Endothelial cell of umbilical vein (primary cell): ENCODE measurements around the gene PTPRU. TPM values are rescaled to one million over a fixed set of nuclear protein-coding genes. Genes with fewer than 3 reads are reported as not detected.

Source experiments
- BruUV-seq: library from RNA; stranded (reverse); fragments of 400-500 nt; replicated peaks from 2 replicates; lab custom pipeline; 2021; lab: Mats Ljungman, UMichigan
- CTCF ChIA-PET: fragments of 300-600, 350-600 bp; sonication (Branson Sonifier 250); formaldehyde crosslinking; loops from one replicate; lab custom pipeline; 2021; ENCODE audit warnings: antibody characterized with exemption, inconsistent platforms; lab: Charles Lee
- POLR2A ChIA-PET: fragments of 300-600, 350-600 bp; sonication (Branson Sonifier 250); formaldehyde crosslinking; loops from one replicate; lab custom pipeline; 2021; ENCODE audit warnings: antibody characterized with exemption, inconsistent platforms; lab: Charles Lee
- DNase-seq: peaks from one replicate; pipeline ENCODE4 v3.0.0-alpha.2; 2011; ENCODE audit warnings: low read depth, low spot score
- FAIRE-seq: peaks from 2 replicates; lab custom pipeline; 2011; peaks lifted over from hg19 to GRCh38; lab: Jason Lieb, UNC
- H2AFZ ChIP-seq: 2 replicates; pipeline ENCODE4 v1.6.0; 2012; ENCODE audit warnings: low read depth, low read length, control low read depth, inconsistent platforms
- H3K27ac ChIP-seq: 2 replicates; pipeline ENCODE4 v1.5.1; 2011; ENCODE audit warnings: low read depth, mild to moderate bottlenecking, control low read depth, low read length, moderate library complexity; ENCODE audit not compliant: insufficient read depth
- H3K27me3 ChIP-seq, 2 experiments: 2 replicates each; pipeline versions ENCODE4 v1.6.0 to v1.6.1; 2011; ENCODE audit warnings: low read length in 2 of 2, mixed read lengths in 1 of 2; ENCODE audit not compliant: control insufficient read depth in 2 of 2, insufficient read depth in 2 of 2
- H3K36me3 ChIP-seq, 2 experiments: 2 replicates in 1 of 2; 3 replicates in 1 of 2; pipeline ENCODE4 v1.5.1; 2011; ENCODE audit warnings: low read length in 2 of 2, mild to moderate bottlenecking in 1 of 2, moderate library complexity in 1 of 2; ENCODE audit not compliant: control insufficient read depth in 2 of 2, insufficient read depth in 2 of 2; ENCODE audit errors: extremely low read depth in 1 of 2
- H3K4me1 ChIP-seq: 3 replicates; pipeline ENCODE4 v1.5.1; 2011; ENCODE audit warnings: mild to moderate bottlenecking, low read length; ENCODE audit not compliant: control insufficient read depth, insufficient read depth; ENCODE audit errors: extremely low read depth
- H3K4me2 ChIP-seq: 2 replicates; pipeline ENCODE4 v1.6.1; 2011; ENCODE audit warnings: low read length, control low read depth, mixed read lengths; ENCODE audit not compliant: insufficient read depth
- H3K4me3 ChIP-seq, 3 experiments: fragments of 200-600 bp in 1 of 3; sonication (generic), shearing (Covaris generic) in 1 of 3; replicated peaks in 1 of 3; 2 replicates each; pipeline ENCODE4 v1.5.1; 2011 to 2016; ENCODE audit warnings: control low read depth in 3 of 3, low read length in 3 of 3, mild to moderate bottlenecking in 2 of 3, inconsistent platforms in 1 of 3, low read depth in 1 of 3, moderate library complexity in 1 of 3; ENCODE audit not compliant: insufficient read depth in 1 of 3
- H3K79me2 ChIP-seq: 2 replicates; pipeline ENCODE4 v1.6.0; 2012; ENCODE audit warnings: low read length, inconsistent platforms; ENCODE audit not compliant: control insufficient read depth, insufficient read depth
- H3K9ac ChIP-seq: replicated peaks from 2 replicates; pipeline ENCODE3; 2011; ENCODE audit warnings: low read length, control low read depth; ENCODE audit not compliant: insufficient read depth; ENCODE audit errors: extremely low read depth
- H3K9me1 ChIP-seq: replicated peaks from 3 replicates; pipeline ENCODE4 v1.6.0; 2011; ENCODE audit warnings: mild to moderate bottlenecking, low read length; ENCODE audit not compliant: control insufficient read depth, insufficient read depth; ENCODE audit errors: extremely low read depth
- H3K9me3 ChIP-seq: replicated peaks from 2 replicates; pipeline ENCODE4 v1.5.1; 2012; ENCODE audit warnings: low read length, inconsistent platforms; ENCODE audit not compliant: control insufficient read depth, insufficient read depth
- H4K20me1 ChIP-seq: replicated peaks from 2 replicates; pipeline ENCODE3; 2011; ENCODE audit warnings: mild to moderate bottlenecking, low read length; ENCODE audit not compliant: control insufficient read depth, insufficient read depth; ENCODE audit errors: extremely low read depth
- CTCF ChIP-seq, 2 donors: IDR thresholded peaks; 1 replicate in 1 of 2; 2 replicates in 1 of 2; pipeline ENCODE4 v1.5.1; 2011; ENCODE audit warnings: low read length in 2 of 2, mild to moderate bottlenecking in 2 of 2, moderate library complexity in 2 of 2, control low read depth in 1 of 2, inconsistent platforms in 1 of 2, low read depth in 1 of 2; ENCODE audit not compliant: insufficient read depth in 1 of 2; ENCODE audit errors: extremely low read depth in 1 of 2
- EZH2 ChIP-seq: IDR thresholded peaks from 2 replicates; pipeline ENCODE4 v1.6.1; 2012; ENCODE audit warnings: borderline replicate concordance, low read depth, mild to moderate bottlenecking, moderate library complexity, low read length, inconsistent platforms; ENCODE audit not compliant: severe bottlenecking
- FOS ChIP-seq: IDR thresholded peaks from 2 replicates; pipeline ENCODE4 v1.6.1; 2011; ENCODE audit warnings: mild to moderate bottlenecking, low read length, moderate library complexity, borderline replicate concordance; ENCODE audit not compliant: insufficient read depth
- GATA2 ChIP-seq: IDR thresholded peaks from 2 replicates; pipeline ENCODE4 v1.7.0; 2011; ENCODE audit warnings: low read depth, mild to moderate bottlenecking, moderate library complexity, mixed read lengths, low read length; ENCODE audit not compliant: insufficient read length, insufficient read depth
- JUN ChIP-seq: IDR thresholded peaks from 2 replicates; pipeline ENCODE4 v1.6.1; 2011; ENCODE audit warnings: borderline replicate concordance, low read depth; ENCODE audit not compliant: insufficient read length, insufficient read depth
- MAX ChIP-seq: IDR thresholded peaks from 2 replicates; pipeline ENCODE4 v1.6.1; 2011; ENCODE audit not compliant: insufficient read depth, insufficient read length
- MYC ChIP-seq: IDR thresholded peaks from one replicate; pipeline ENCODE4 v1.6.1; 2011; ENCODE audit warnings: mild to moderate bottlenecking, low read depth, low read length
- POLR2A ChIP-seq: IDR thresholded peaks from 2 replicates; pipeline ENCODE4 v1.6.1; 2012; ENCODE audit warnings: low read depth, mild to moderate bottlenecking, control low read depth, low read length
- POLR2AphosphoS5 ChIP-seq: IDR thresholded peaks from 2 replicates; pipeline ENCODE4 v1.6.1; 2012; ENCODE audit warnings: low read depth, mild to moderate bottlenecking, control low read depth, low read length, moderate library complexity; ENCODE audit not compliant: insufficient read depth
- dilution Hi-C: fragments of 300-500 bp; cut with MboI; formaldehyde crosslinking; loops from one replicate; pipeline ENCODE4 v1.15.0; 2019; ENCODE audit warnings: low sequenced_read_pairs; ENCODE audit not compliant: extremely low pct_ligation_motif_present
- intact Hi-C: fragments of 100-400 bp; cut with micrococcal nuclease; formaldehyde crosslinking; loops from one replicate; pipeline ENCODE4 v1.10.0; 2022
- polyA plus RNA-seq, 4 experiments: library from polyadenylated mRNA; depleted of rRNA in 3 of 4; stranded (reverse) in 3 of 4; unstranded in 1 of 4; fragments of >200 nt; gene quantifications; 2 replicates each; pipeline versions ENCODE4 v1.2.1 to v1.2.3, GENCODE V29; 2011 to 2012; ENCODE audit warnings: missing spikeins in 1 of 4
- total RNA-seq: library from RNA; stranded (reverse); gene quantifications from 2 replicates; pipeline ENCODE4 v1.2.3, GENCODE V29; 2021

Gene PTPRU
- total and polyA plus RNA-seq, 2 donors (not counting 3 experiments of a cell fraction or from before 2014, with no cell fraction given): 0.58 to 2.6 TPM

- H2AFZ ChIP-seq: no peak overlapping the region
- H3K27me3 ChIP-seq: peaks cover 2 to 4% of the 10 kb centered on the region in 2 experiments
- no peaks in the 10 kb centered on the region for H3K4me1 ChIP-seq
- intact Hi-C loops: no loop called here
- ChIA-PET POLR2A (no interaction called here), CTCF (interaction anchor here (0.9 to 2.6 kb wide), 7 partner anchors 65 to 1376 kb away, joined by 3 to 17 read pairs (median 6); no protein-coding TSS in a partner anchor)
- no peak for TF ChIP-seq GATA2
- no peak for TF ChIP-seq MYC
- no peak for TF ChIP-seq POLR2AphosphoS5
- no peak for TF ChIP-seq POLR2A
- no peak for TF ChIP-seq JUN
- TF ChIP-seq FOS: no peak
- TF ChIP-seq EZH2: no peak
- TF ChIP-seq MAX: no peak
- TF ChIP-seq CTCF (IDR thresholded peaks at IDR 0.05; ENCODE audit: extremely low read depth in 1 of 2, insufficient read depth in 1 of 2, low read depth in 1 of 2, low read length in 2 of 2): no peak
- FAIRE-seq (no peak), DNase-seq (no peak)
- BruUV-seq: no TSS peak
- no peak overlapping the region for H3K9ac ChIP-seq
- no peaks in the 10 kb centered on the region for H3K36me3 ChIP-seq
- H3K4me2 ChIP-seq: no peak overlapping the region
- no peak overlapping the region for H3K4me3 ChIP-seq
- no peak overlapping the region for H3K27ac ChIP-seq
- dilution Hi-C loops: no loop called here
- no peaks in the 10 kb centered on the region for H3K79me2 ChIP-seq
- no peaks in the 10 kb centered on the region for H3K9me3 ChIP-seq
- H4K20me1 ChIP-seq: no peaks in the 10 kb centered on the region
- no peaks in the 10 kb centered on the region for H3K9me1 ChIP-seq
Observed at GRCh38 chr1:29331309-29331708, 95.0 kb downstream of the PTPRU start.
